H9 (cell line): ENCODE measurements around the gene RGS2. TPM values are rescaled to one million over a fixed set of nuclear protein-coding genes. Genes with fewer than 3 reads are reported as not detected.

Source experiments
- DNase-seq: peaks from one replicate; pipeline ENCODE4 v3.0.0-alpha.2; 2017
- H2AFZ ChIP-seq: one replicate; pipeline ENCODE4 v1.6.1; 2013; ENCODE audit warnings: mild to moderate bottlenecking, low read length, control low read depth, moderate library complexity
- H2AK5ac ChIP-seq: 2 replicates; pipeline ENCODE4 v1.6.1; 2013; ENCODE audit warnings: low read length, control low read depth, mixed read lengths; ENCODE audit not compliant: insufficient read length
- H2BK120ac ChIP-seq: one replicate; pipeline ENCODE4 v1.6.1; 2013; ENCODE audit warnings: low read depth, mild to moderate bottlenecking, low read length, control low read depth, inconsistent platforms; ENCODE audit not compliant: poor library complexity, severe bottlenecking
- H2BK12ac ChIP-seq: 2 replicates; pipeline ENCODE4 v1.6.1; 2013; ENCODE audit warnings: low read length, control low read depth, mixed read lengths, low read depth; ENCODE audit not compliant: insufficient read length
- H2BK15ac ChIP-seq: 2 replicates; pipeline ENCODE4 v1.6.1; 2013; ENCODE audit warnings: low read depth, low read length, control low read depth
- H2BK20ac ChIP-seq: one replicate; pipeline ENCODE4 v1.6.1; 2013; ENCODE audit warnings: low read depth, mild to moderate bottlenecking, low read length, control low read depth, inconsistent platforms; ENCODE audit not compliant: poor library complexity, severe bottlenecking
- H2BK5ac ChIP-seq: 2 replicates; pipeline ENCODE4 v1.6.1; 2013; ENCODE audit warnings: low read length, control low read depth, mixed read lengths; ENCODE audit not compliant: insufficient read length
- H3K14ac ChIP-seq: 2 replicates; pipeline ENCODE4 v1.6.1; 2013; ENCODE audit warnings: low read length, control low read depth; ENCODE audit not compliant: insufficient read depth
- H3K18ac ChIP-seq: 2 replicates; pipeline ENCODE4 v1.6.1; 2013; ENCODE audit warnings: low read depth, mild to moderate bottlenecking, mixed read lengths, low read length, control low read depth; ENCODE audit not compliant: insufficient read length
- H3K23ac ChIP-seq: 2 replicates; pipeline ENCODE4 v1.6.1; 2013; ENCODE audit warnings: low read length, control low read depth, mixed read lengths, low read depth; ENCODE audit not compliant: insufficient read length
- H3K23me2 ChIP-seq: 2 replicates; pipeline ENCODE4 v1.6.1; 2013; ENCODE audit warnings: low read depth, mild to moderate bottlenecking, mixed read lengths, low read length, control low read depth; ENCODE audit not compliant: insufficient read length, poor library complexity, severe bottlenecking
- H3K27ac ChIP-seq: 2 replicates; pipeline ENCODE4 v1.5.1; 2013; ENCODE audit warnings: low read length, control low read depth, mixed read lengths, low read depth; ENCODE audit not compliant: insufficient read length
- H3K27me3 ChIP-seq: 2 replicates; pipeline ENCODE4 v1.6.1; 2013; ENCODE audit warnings: low read length, control low read depth, inconsistent platforms; ENCODE audit not compliant: insufficient read depth
- H3K4ac ChIP-seq: 2 replicates; pipeline ENCODE4 v1.6.1; 2013; ENCODE audit warnings: low read depth, mild to moderate bottlenecking, control low read depth, inconsistent platforms, low read length, moderate library complexity
- H3K4me1 ChIP-seq: 2 replicates; pipeline ENCODE4 v1.6.1; 2013; ENCODE audit warnings: low read length, control low read depth, inconsistent platforms; ENCODE audit not compliant: insufficient read depth
- H3K4me2 ChIP-seq: 2 replicates; pipeline ENCODE4 v1.6.1; 2013; ENCODE audit warnings: low read length, control low read depth, mixed read lengths; ENCODE audit not compliant: insufficient read length, insufficient read depth
- H3K56ac ChIP-seq: 2 replicates; pipeline ENCODE4 v1.6.1; 2013; ENCODE audit warnings: low read depth, mild to moderate bottlenecking, mixed read lengths, low read length, control low read depth; ENCODE audit not compliant: insufficient read length
- H3K79me1 ChIP-seq: 2 replicates; pipeline ENCODE4 v1.6.1; 2013; ENCODE audit warnings: low read depth, mild to moderate bottlenecking, moderate library complexity, low read length, control low read depth, inconsistent platforms; ENCODE audit not compliant: insufficient read depth, poor library complexity, severe bottlenecking
- H3K79me2 ChIP-seq: 2 replicates; pipeline ENCODE4 v1.6.1; 2013; ENCODE audit warnings: low read length, control low read depth, inconsistent platforms; ENCODE audit not compliant: insufficient read depth
- H3K9ac ChIP-seq: 2 replicates; pipeline ENCODE4 v1.6.1; 2013; ENCODE audit warnings: low read length, control low read depth, mixed read lengths; ENCODE audit not compliant: insufficient read length; ENCODE audit errors: extremely low read depth
- H3K9me3 ChIP-seq: one replicate; pipeline ENCODE4 v1.6.1; 2013; ENCODE audit warnings: low read depth, low read length, inconsistent platforms; ENCODE audit not compliant: control insufficient read depth
- H3T11ph ChIP-seq: one replicate; pipeline ENCODE4 v1.6.1; 2013; ENCODE audit warnings: mild to moderate bottlenecking, low read length, control low read depth, inconsistent platforms
- H4K20me1 ChIP-seq: one replicate; pipeline ENCODE4 v1.6.1; 2013; ENCODE audit not compliant: control insufficient read depth, insufficient read length, insufficient read depth
- H4K5ac ChIP-seq: 2 replicates; pipeline ENCODE4 v1.6.1; 2013; ENCODE audit warnings: low read depth, mild to moderate bottlenecking, mixed read lengths, low read length, control low read depth; ENCODE audit not compliant: insufficient read length
- H4K8ac ChIP-seq: replicated peaks from 2 replicates; pipeline ENCODE4 v1.6.1; 2013; ENCODE audit warnings: low read length, control low read depth, mixed read lengths, low read depth; ENCODE audit not compliant: insufficient read length
- H4K91ac ChIP-seq: 2 replicates; pipeline ENCODE4 v1.6.1; 2013; ENCODE audit warnings: low read depth, mild to moderate bottlenecking, moderate library complexity, mixed read lengths, low read length, control low read depth; ENCODE audit not compliant: insufficient read length
- H3K27ac Mint-ChIP-seq, 3 experiments: 2 replicates in 2 of 3; 3 replicates in 1 of 3; pipeline ENCODE4 v1.8.0; 2020 to 2021; ENCODE audit warnings: mixed read lengths in 3 of 3, mild to moderate bottlenecking in 1 of 3, moderate library complexity in 1 of 3
- H3K27me3 Mint-ChIP-seq: 2 replicates; pipeline ENCODE4 v1.8.0; 2021; ENCODE audit warnings: low read depth, mild to moderate bottlenecking, moderate library complexity, mixed read lengths
- H3K36me3 Mint-ChIP-seq, 3 experiments: 2 replicates in 2 of 3; 3 replicates in 1 of 3; pipeline ENCODE4 v1.8.0; 2020 to 2021; ENCODE audit warnings: low read depth in 3 of 3, mixed read lengths in 3 of 3; ENCODE audit not compliant: insufficient read depth in 1 of 3
- H3K4me1 Mint-ChIP-seq, 2 experiments: 2 replicates each; pipeline ENCODE4 v1.8.0; 2020; ENCODE audit warnings: mixed read lengths in 2 of 2
- H3K4me3 Mint-ChIP-seq, 2 experiments: 2 replicates in 1 of 2; 3 replicates in 1 of 2; pipeline ENCODE4 v1.8.0; 2020 to 2021; ENCODE audit warnings: mild to moderate bottlenecking in 2 of 2, mixed read lengths in 2 of 2, moderate library complexity in 1 of 2
- H3K9me3 Mint-ChIP-seq, 2 experiments: 2 replicates in 1 of 2; 3 replicates in 1 of 2; pipeline ENCODE4 v1.8.0; 2020; ENCODE audit warnings: mild to moderate bottlenecking in 2 of 2, mixed read lengths in 2 of 2, moderate library complexity in 1 of 2
- CTCF ChIP-seq: fragments of 200-600 bp; sonication (generic); conservative IDR thresholded peaks from 3 replicates; pipeline ENCODE4 v1.8.0; 2021; ENCODE audit warnings: antibody characterized with exemption, mild to moderate bottlenecking
- WGBS: extraction: QIAGEN DNeasy Blood & Tissue Kit; methylation state at CpG from one replicate; pipeline ENCODE4 v1.1.7; 2013; ENCODE audit warnings: missing lambda C conversion rate, low lambda C conversion rate, mixed read lengths; ENCODE audit not compliant: insufficient read length; ENCODE audit errors: extremely low coverage; 5-methylcytosine and 5-hydroxymethylcytosine counted together
- total RNA-seq: library from RNA; stranded (reverse); gene quantifications from 2 replicates; pipeline ENCODE4 v1.2.1, GENCODE V29; 2021

Gene RGS2
- total RNA-seq, 1 experiment from 2014 or later, result 13.9 TPM

- Histone ChIP-seq H3K14ac (no peak overlapping the region), H3K23me2 (peaks cover 12% of the 10 kb centered on the region), H2BK20ac (no peak overlapping the region), H3K9ac (no peak overlapping the region), H4K91ac (no peak overlapping the region), H2BK120ac (no peak overlapping the region), H2BK15ac (no peak overlapping the region), H3K79me2 (no peaks in the 10 kb centered on the region; the same call in 1 of the 2 replicates), H3K4me2 (peak overlapping the region; percentile 89), H3K18ac (no peak overlapping the region), H2AK5ac (no peak overlapping the region), H3K4ac (no peak overlapping the region), H2BK12ac (no peak overlapping the region), H2AFZ (no peak overlapping the region), H4K5ac (no peak overlapping the region), H3K79me1 (no peaks in the 10 kb centered on the region), H3K27me3 (no peaks in the 10 kb centered on the region), H4K20me1 (no peaks in the 10 kb centered on the region), H4K8ac (no peak overlapping the region), H3K9me3 (no peaks in the 10 kb centered on the region), H3K23ac (no peak overlapping the region), H3T11ph (no peak overlapping the region), H3K56ac (no peak overlapping the region), H3K27ac (no peak overlapping the region), H3K4me1 (no peaks in the 10 kb centered on the region), H2BK5ac (no peak overlapping the region)
- Mint-ChIP-seq H3K36me3 (peaks cover 5 to 15% (median 11%) of the 10 kb centered on the region in 3 experiments; a peak in 6 of 7 replicates), H3K27me3 (peaks cover 15% of the 10 kb centered on the region), H3K4me1 (peaks cover 23 to 31% of the 10 kb centered on the region in 2 experiments), H3K27ac (peak overlapping the region in 2 of 3 experiments; percentile 60 to 90; a peak in 2 of 7 replicates), H3K9me3 (no peaks in the 10 kb centered on the region), H3K4me3 (peak overlapping the region; percentile 90 to 97)
- DNase-seq, result no peak
- no peak for TF ChIP-seq CTCF
- no CpG with 5 or more reads among the region's 5 CpGs for WGBS
Observed at GRCh38 chr1:192810253-192810880, 1.5 kb downstream of the RGS2 start.
